ENCODE results near the gene PRX. TPM values are rescaled to one million over a fixed set of nuclear protein-coding genes. Genes with fewer than 3 reads are reported as not detected.

The PRX gene
- total RNA-seq, 1 experiment from 2014 or later: 3.4 TPM

DNA sequence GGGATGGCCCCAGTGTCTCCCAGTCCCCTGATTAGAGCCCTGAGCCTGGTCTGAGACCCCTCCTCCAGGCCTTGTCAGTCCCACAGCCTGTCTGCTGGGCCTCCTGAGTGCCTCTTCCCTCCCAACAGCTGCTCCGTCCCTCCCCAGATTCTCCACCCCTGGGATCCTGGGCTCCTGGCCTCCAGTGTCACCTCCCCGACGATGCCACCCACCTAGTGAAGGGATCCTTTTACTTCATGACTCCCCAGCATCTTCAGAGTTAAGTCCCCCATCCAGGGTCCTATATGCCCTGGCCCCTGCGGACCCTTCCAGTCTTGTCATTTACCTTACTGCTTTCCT is 4.4 kb upstream of the PRX start:
- Histone ChIP-seq H3K27me3 (ENCODE audit: control insufficient read depth, insufficient read depth, low read length) (no peaks in the 10 kb centered on the region), H3K9me3 (ENCODE audit: control insufficient read depth, insufficient read depth, low read depth, low read length) (no peaks in the 10 kb centered on the region), H3K27ac (ENCODE audit: low read length) (peak overlapping the region; percentile 66), H3K4me1 (ENCODE audit: control insufficient read depth, insufficient read depth, low read length) (peaks cover 25% of the 10 kb centered on the region), H3K36me3 (ENCODE audit: control insufficient read depth, insufficient read depth, low read length) (no peaks in the 10 kb centered on the region), H3K4me3 (ENCODE audit: low read depth in 2 of 2, low read length in 2 of 2) (no peak overlapping the region)
- TF ChIP-seq, protein P1, sequence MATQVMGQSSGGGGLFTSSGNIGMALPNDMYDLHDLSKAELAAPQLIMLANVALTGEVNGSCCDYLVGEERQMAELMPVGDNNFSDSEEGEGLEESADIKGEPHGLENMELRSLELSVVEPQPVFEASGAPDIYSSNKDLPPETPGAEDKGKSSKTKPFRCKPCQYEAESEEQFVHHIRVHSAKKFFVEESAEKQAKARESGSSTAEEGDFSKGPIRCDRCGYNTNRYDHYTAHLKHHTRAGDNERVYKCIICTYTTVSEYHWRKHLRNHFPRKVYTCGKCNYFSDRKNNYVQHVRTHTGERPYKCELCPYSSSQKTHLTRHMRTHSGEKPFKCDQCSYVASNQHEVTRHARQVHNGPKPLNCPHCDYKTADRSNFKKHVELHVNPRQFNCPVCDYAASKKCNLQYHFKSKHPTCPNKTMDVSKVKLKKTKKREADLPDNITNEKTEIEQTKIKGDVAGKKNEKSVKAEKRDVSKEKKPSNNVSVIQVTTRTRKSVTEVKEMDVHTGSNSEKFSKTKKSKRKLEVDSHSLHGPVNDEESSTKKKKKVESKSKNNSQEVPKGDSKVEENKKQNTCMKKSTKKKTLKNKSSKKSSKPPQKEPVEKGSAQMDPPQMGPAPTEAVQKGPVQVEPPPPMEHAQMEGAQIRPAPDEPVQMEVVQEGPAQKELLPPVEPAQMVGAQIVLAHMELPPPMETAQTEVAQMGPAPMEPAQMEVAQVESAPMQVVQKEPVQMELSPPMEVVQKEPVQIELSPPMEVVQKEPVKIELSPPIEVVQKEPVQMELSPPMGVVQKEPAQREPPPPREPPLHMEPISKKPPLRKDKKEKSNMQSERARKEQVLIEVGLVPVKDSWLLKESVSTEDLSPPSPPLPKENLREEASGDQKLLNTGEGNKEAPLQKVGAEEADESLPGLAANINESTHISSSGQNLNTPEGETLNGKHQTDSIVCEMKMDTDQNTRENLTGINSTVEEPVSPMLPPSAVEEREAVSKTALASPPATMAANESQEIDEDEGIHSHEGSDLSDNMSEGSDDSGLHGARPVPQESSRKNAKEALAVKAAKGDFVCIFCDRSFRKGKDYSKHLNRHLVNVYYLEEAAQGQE (IDR thresholded peaks at IDR 0.05; ENCODE audit: insufficient read depth in 1 of 2, low read depth in 2 of 2, low read length in 1 of 2): no peak
- TF ChIP-seq, protein P2, sequence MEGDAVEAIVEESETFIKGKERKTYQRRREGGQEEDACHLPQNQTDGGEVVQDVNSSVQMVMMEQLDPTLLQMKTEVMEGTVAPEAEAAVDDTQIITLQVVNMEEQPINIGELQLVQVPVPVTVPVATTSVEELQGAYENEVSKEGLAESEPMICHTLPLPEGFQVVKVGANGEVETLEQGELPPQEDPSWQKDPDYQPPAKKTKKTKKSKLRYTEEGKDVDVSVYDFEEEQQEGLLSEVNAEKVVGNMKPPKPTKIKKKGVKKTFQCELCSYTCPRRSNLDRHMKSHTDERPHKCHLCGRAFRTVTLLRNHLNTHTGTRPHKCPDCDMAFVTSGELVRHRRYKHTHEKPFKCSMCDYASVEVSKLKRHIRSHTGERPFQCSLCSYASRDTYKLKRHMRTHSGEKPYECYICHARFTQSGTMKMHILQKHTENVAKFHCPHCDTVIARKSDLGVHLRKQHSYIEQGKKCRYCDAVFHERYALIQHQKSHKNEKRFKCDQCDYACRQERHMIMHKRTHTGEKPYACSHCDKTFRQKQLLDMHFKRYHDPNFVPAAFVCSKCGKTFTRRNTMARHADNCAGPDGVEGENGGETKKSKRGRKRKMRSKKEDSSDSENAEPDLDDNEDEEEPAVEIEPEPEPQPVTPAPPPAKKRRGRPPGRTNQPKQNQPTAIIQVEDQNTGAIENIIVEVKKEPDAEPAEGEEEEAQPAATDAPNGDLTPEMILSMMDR (IDR thresholded peaks at IDR 0.05): no peak
- no peak for TF ChIP-seq SIN3A (IDR thresholded peaks at IDR 0.05; ENCODE audit: borderline replicate concordance, insufficient read depth, low read depth, low read length)
- no peak for TF ChIP-seq TCF7L2 (IDR thresholded peaks at IDR 0.05; ENCODE audit: low read depth, low read length)
- no peak for TF ChIP-seq POLR2AphosphoS5 (IDR thresholded peaks at IDR 0.05; ENCODE audit: low read depth, low read length)
- BruUV-seq (replicated peaks): no TSS peak
- intact Hi-C loops (cut with micrococcal nuclease; ENCODE audit: unreplicated experiment): no loop called here
- in situ Hi-C loops (cut with HindIII; ENCODE audit: low pct_unique_long_range_greater_than_20kb, low sequenced_read_pairs): no loop called here
- POLR2A ChIA-PET: interaction anchor here (0.5 kb wide), 1 partner anchor 47 kb away, joined by 3 read pairs; no protein-coding TSS in a partner anchor
- CTCF ChIA-PET: interaction anchor here (0.6 kb wide), 2 partner anchors 21 to 106 kb away, joined by 3 to 6 read pairs; no protein-coding TSS in a partner anchor
- no peak for ATAC-seq
- no peak for DNase-seq (ENCODE audit: low read depth, low spot score)

DNA sequence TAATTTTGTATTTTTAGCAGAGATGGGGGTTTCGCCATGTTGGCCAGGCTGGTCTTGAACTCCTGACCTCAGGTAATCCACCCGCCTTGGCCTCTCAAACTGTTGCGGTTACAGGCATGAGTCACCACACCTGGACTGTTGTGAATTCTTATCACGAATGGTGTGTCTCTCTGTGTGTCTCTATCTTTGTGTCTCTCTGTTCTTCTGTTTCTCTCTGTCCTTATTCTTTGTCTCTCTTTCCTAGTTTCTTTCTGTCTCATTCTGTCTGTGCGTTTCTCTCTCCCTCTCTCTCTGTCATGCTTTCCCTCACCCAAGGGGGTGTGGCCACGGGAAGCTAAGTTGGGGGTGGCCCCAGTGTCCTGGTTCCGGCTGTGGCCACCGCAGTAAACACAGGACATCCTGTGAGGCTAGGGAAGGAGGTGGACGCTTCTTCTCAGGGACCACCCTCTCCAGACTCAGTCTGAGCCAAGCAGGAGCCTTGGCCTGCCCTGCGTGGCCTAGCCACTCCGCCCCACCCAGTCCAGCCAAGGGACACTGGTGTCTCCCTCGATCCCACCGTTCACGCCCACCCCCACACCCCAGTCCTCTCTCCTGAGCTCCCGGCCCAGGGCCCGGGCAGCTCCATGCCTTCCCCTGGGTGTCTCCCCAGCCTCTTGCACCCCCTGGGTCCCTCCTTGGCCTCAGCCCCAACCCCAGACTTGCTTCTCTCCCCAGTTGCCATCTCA is 3.9 kb upstream of the PRX start:
- H3K27ac ChIP-seq (ENCODE audit: low read length): peak overlapping the region; percentile 66
- CTCF ChIA-PET: interaction anchor here (0.6 to 0.7 kb wide), 3 partner anchors 21 to 107 kb away, joined by 3 to 6 read pairs (median 3); no protein-coding TSS in a partner anchor
- BruUV-seq (replicated peaks): no TSS peak
- no peaks in the 10 kb centered on the region for H3K9me3 ChIP-seq (ENCODE audit: control insufficient read depth, insufficient read depth, low read depth, low read length)
- no peaks in the 10 kb centered on the region for H3K36me3 ChIP-seq (ENCODE audit: control insufficient read depth, insufficient read depth, low read length)
- intact Hi-C loops (cut with micrococcal nuclease; ENCODE audit: unreplicated experiment): no loop called here
- no peaks in the 10 kb centered on the region for H3K27me3 ChIP-seq (ENCODE audit: control insufficient read depth, insufficient read depth, low read length)
- no peak for ATAC-seq
- in situ Hi-C loops (cut with HindIII; ENCODE audit: low pct_unique_long_range_greater_than_20kb, low sequenced_read_pairs): no loop called here
- H3K4me3 ChIP-seq (ENCODE audit: low read depth in 2 of 2, low read length in 2 of 2): no peak overlapping the region
- POLR2A ChIA-PET: interaction anchor here (0.5 kb wide), 1 partner anchor 48 kb away, joined by 3 read pairs; no protein-coding TSS in a partner anchor
- TF ChIP-seq TCF7L2 (IDR thresholded peaks at IDR 0.05; ENCODE audit: low read depth, low read length): no peak
- no peak for TF ChIP-seq POLR2AphosphoS5 (IDR thresholded peaks at IDR 0.05; ENCODE audit: low read depth, low read length)
- TF ChIP-seq, protein P2 (IDR thresholded peaks at IDR 0.05): no peak
- no peak for TF ChIP-seq SIN3A (IDR thresholded peaks at IDR 0.05; ENCODE audit: borderline replicate concordance, insufficient read depth, low read depth, low read length)
- TF ChIP-seq, protein P1 (IDR thresholded peaks at IDR 0.05; ENCODE audit: insufficient read depth in 1 of 2, low read depth in 2 of 2, low read length in 1 of 2): no peak
- peaks cover 20% of the 10 kb centered on the region for H3K4me1 ChIP-seq (ENCODE audit: control insufficient read depth, insufficient read depth, low read length)
- DNase-seq (ENCODE audit: low read depth, low spot score): no peak

Data from Panc1 (cell line).